Measurements from ENCODE around the gene ZNF358.
"Not testable (repeated sequence)": the region's sequence is repeated elsewhere in the genome, so short reads cannot be mapped to it uniquely, and the experiment has no call there.

Gene ZNF358

DNA sequence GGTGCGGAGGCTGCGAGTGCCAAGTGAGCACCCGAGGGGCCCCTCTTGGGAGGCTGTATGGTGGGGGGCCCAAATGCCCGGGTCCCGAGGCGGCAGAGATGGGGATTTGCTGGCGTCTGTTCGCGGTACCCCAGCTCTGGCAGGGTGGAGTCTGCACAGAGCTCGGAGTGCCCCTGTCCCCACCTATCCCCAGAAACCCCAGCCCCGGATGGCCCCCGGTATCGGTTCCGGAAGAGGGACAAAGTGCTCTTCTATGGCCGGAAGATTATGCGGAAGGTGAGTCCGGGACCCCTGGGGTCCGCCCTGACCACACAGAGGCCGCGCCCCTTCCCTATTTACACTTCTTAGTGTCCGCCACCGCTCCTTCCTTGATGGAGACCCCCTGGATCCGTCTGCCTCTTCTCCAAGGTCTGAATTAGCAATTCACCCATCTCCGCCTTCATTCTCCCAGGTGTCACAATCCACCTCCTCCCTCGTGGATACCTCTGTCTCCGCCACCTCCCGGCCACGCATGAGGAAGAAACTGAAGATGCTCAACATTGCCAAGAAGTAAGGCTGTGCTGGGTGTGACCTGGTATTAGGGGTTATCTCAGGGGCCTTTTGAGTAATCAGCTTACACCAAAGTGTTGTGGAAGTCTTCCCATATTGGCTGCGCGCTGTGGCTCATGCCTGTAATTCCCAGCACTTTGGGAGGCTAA, 20.2 kb downstream of the ZNF358 start:
- no peak for DNase-seq (ENCODE audit: low read depth)

DNA sequence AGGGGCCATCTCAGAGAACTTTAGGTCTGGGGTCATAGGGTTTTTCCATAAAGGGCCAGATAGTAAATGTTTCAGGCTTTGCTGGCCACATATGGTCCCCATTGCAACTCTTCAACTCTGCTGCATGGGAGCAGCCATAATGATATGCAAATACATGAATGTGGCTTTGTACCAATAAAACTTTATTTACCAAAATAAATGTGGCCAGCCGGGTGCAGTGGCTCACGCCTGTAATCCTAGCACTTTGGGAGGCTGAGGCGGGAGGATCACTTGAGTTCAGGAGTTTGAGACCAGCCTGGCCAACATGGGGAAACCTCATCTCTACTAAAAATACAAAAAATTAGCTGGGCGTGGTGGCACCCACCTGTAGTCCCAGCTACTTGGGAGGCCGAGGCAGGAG, 23.1 kb downstream of the ZNF358 start:
- DNase-seq (ENCODE audit: low read depth) = not testable (repeated sequence)

GRCh38 chr19:7539827-7540425, 24.0 kb downstream of the ZNF358 start:
- no peak for DNase-seq (ENCODE audit: low read depth)

GRCh38 chr19:7540761-7541474, 25.0 kb downstream of the ZNF358 start:
- no peak for DNase-seq (ENCODE audit: low read depth)

DNA sequence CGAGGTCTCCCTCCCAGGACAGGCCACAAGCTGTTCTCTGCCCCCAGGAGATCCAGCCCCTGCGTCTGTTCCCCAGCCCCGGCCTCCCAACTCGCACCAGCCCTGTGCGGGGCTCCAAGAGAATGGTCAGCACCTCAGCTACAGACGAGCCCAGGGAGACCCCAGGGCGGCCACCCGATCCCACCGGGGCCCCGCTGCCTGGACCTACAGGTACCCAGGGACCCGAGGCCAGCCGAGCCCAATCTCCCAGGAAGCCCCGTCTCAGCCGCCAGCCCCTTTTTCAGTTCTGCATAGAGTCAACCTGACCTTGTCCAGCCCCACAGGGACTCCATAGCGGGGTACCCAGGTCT, 25.5 kb downstream of the ZNF358 start:
- no peak for DNase-seq (ENCODE audit: low read depth)

GRCh38 chr19:7541828-7542443, 26.0 kb downstream of the ZNF358 start:
- no peak for DNase-seq (ENCODE audit: low read depth)

DNA sequence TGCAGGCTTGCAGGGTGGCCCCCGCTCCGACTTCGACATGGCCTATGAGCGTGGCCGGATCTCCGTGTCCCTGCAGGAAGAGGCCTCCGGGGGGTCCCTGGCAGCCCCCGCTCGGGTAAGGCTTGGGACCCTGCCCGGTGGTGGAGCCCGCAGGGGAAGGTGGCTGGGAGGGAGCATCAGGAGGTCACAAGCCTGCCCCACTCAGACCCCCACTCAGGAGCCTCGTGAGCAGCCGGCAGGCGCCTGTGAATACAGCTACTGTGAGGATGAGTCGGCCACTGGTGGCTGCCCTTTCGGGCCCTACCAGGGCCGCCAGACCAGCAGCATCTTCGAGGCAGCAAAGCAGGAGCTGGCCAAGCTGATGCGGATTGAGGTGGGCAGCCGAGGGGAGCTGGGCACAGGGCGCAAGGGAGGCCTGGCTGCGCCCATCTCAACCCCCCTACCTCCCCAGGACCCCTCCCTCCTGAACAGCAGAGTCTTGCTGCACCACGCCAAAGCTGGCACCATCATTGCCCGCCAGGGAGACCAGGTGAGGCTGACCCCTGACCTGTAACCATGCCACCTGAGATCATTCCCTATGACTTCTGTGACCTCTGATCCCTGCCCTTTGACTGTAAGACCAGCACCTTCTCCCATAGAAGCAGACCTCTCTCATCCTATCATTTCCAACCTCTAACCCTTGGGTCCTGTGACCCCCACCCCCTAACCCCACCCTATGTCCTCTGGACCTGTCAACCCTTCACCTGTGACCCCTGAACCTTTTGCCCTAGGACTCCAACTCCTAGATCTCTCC, 26.8 kb downstream of the ZNF358 start:
- DNase-seq (ENCODE audit: low read depth) = no peak

GRCh38 chr19:7544626-7545025, 28.7 kb downstream of the ZNF358 start:
- no peak for DNase-seq (ENCODE audit: low read depth)

GRCh38 chr19:7545300-7545699, 29.4 kb downstream of the ZNF358 start:
- no peak for DNase-seq (ENCODE audit: low read depth)

- DNase-seq (ENCODE audit: low read depth) = no peak
Observed at GRCh38 chr19:7545904-7546303, 30.0 kb downstream of the ZNF358 start.

DNA sequence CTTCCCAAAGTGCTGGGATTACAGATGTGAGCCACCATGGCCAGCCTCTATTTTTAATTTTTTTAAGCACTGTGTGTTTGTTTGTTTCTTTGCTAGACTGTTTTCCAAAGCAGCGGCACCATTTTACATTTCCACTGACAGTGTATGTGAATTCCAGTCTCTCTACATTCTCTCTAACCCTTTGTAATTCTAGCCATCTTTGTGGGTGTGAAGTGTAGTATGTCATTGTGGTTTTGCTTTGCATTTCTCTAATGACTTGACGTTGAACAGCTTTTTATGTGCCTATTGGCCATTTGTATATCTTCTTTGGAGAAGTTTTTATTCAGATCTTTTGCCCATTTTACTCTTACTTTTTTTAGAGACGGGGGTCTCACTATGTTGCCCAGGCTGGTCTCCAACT, 31.3 kb downstream of the ZNF358 start:
- DNase-seq (ENCODE audit: low read depth) = no peak

DNA sequence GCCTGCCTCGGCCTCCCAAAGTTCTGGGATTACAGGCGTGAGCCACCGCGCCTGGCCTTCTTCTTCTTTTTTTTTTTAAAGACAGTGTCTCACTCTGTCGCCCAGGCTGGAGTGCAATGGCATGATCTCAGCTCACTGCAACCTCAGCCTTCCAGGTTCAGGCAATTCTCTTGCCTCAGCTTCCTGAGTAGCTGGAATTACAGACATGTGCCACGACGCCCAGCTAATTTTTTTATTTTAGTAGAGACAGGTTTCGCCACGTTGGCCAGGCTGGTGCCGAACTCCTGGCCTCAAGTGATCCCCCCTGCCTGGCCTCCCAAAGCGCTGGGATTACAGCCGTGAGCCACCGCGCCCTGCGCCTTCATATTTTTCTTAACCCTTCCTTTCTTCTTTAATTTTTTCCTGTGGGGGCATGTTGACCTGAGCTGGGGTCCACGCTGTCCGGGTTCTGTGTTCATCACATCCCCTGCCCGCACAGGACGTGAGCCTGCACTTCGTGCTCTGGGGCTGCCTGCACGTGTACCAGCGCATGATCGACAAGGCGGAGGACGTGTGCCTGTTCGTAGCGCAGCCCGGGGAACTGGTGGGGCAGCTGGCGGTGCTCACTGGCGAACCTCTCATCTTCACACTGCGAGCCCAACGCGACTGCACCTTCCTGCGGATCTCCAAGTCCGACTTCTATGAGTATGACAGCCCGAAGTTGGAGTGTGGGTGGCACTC, 33.7 kb downstream of the ZNF358 start:
- no peak for DNase-seq (ENCODE audit: low read depth)

DNA sequence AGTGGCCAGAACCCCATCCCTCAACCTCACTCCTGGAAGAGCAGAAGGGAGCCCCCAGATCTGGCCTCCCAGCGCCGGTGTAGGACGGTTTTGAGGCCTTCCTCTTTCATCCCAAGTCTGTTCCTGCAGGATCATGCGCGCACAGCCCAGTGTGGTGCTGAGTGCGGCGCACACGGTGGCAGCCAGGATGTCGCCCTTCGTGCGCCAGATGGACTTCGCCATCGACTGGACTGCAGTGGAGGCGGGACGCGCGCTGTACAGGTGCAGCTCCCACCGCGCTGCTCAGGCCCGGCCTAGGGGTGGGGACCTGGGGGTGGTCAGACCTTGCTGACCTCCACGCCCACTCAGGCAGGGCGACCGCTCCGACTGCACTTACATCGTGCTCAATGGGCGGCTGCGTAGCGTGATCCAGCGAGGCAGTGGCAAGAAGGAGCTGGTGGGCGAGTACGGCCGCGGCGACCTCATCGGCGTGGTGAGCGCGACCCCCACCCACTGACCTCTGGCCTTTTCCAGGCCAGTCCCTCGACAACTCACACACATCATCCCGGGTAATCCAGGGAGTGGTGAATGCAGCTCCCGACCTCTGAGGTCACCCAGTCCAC, 34.4 kb downstream of the ZNF358 start:
- no peak for DNase-seq (ENCODE audit: low read depth)

GRCh38 chr19:7550987-7551761, 35.3 kb downstream of the ZNF358 start:
- DNase-seq (ENCODE audit: low read depth) = no peak

DNA sequence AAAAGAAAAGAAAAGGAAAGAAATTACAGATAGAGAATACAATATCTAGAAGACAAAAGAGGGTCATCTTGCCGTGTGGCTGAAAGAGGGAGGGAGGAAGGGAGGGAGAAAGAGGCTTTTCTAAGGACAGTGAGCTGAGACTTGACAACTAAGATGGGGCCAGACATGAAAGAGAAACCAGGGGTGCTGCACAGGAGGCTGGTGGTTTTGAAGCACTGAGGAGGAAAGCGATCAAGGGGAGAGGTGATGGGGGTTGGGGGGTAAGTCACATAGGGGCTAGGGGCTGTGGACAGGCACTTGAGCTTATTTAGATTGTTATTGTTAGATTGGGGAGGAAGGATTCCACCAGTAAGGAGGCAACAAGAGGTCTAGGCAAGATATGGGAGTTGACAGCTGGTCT, 36.9 kb downstream of the ZNF358 start:
- no peak for DNase-seq (ENCODE audit: low read depth)

DNA sequence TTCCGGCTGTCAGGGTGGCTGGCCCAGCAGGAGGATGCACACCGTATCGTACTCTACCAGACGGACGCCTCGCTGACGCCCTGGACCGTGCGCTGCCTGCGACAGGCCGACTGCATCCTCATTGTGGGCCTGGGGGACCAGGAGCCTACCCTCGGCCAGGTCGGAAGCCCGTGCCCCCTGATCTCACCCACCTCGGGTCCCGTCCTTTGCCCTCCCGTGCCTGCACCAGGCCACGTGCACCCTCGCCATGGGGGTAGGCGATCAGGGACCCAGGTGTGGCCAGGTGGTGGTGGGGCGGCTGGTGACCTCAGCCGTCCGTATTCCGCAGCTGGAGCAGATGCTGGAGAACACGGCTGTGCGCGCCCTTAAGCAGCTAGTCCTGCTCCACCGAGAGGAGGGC, 38.7 kb downstream of the ZNF358 start:
- DNase-seq (ENCODE audit: low read depth) = no peak

- DNase-seq (ENCODE audit: low read depth) = no peak
Observed at GRCh38 chr19:7554990-7555864, 39.3 kb downstream of the ZNF358 start.

- no peak for DNase-seq (ENCODE audit: low read depth)
Observed at GRCh38 chr19:7556696-7557315, 40.9 kb downstream of the ZNF358 start.

DNA sequence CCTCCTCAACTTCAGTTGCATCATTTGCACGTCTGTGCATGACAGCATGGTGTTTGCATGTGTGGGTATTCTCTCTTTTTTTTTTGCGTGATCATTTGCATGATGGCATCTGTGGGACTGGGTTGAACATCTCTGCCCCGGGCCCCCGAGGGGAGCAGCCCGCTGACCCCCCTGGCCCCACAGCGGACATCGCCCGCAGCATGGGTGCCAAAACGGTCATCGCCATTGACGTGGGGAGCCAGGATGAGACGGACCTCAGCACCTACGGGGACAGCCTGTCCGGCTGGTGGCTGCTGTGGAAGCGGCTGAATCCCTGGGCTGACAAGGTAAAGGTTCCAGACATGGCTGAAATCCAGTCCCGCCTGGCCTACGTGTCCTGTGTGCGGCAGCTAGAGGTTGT, 42.8 kb downstream of the ZNF358 start:
- DNase-seq (ENCODE audit: low read depth) = no peak
